Measurements from ENCODE around the gene ZDHHC8. TPM values are rescaled to one million over a fixed set of nuclear protein-coding genes. Genes with fewer than 3 reads are reported as not detected.

The ZDHHC8 gene
- total and polyA plus RNA-seq, 10 of the 15 experiments (the other 5 are each of a cell fraction or from before 2014, with no cell fraction given), result 0.03 to 46.3 (median 5.3) TPM

DNA sequence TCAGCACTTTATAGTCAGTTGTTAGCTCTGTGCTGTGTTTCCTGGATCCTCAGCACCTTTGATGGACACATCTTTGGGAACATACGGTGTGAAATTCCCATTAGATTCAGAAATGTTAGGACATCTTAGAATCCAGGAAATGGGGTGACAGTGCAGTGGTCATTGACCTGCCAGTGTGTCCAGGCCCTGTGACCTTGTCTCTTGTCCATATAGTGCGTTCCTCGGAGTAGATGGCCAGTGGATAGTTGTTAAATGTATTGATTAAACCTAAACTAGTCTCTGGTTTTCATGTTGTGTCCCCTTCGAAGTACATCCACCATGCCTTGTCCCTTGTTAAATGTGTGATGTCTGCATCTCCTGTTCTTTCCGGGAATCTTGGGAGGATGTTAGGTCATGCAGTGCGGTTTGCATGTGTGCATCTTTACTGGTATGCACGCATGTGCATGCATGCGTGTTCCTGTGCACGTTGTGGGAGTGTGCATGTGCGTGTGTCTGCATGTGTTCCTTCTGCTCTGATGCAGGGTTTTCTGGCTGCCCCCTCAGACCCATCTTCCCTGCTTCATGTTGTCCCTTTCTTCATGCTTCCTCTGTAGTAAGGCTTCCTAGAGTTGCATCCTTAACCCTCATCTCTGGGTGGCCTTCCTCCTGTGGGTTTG, 47.6 kb upstream of the ZDHHC8 start:
- no TSS peak for BruUV-seq (replicated peaks)
- intact Hi-C loops (cut with micrococcal nuclease; ENCODE audit: unreplicated experiment), result no loop called here
- H3K36me3 ChIP-seq (ENCODE audit: control insufficient read depth in 2 of 2, insufficient read depth in 2 of 2, low read length in 1 of 2), result peaks cover 11 to 17% of the 10 kb centered on the region in 2 experiments
- H3K4me1 ChIP-seq (ENCODE audit: control insufficient read depth, insufficient read depth, low read length), result peaks cover 8% of the 10 kb centered on the region
- H3K27me3 ChIP-seq (replicated peaks in 1 of 2; ENCODE audit: control insufficient read depth in 2 of 2, insufficient read depth in 2 of 2, low read length in 1 of 2), result no peaks in the 10 kb centered on the region
- in situ Hi-C loops (cut with MboI), result no loop called here
- FAIRE-seq (no peak), DNase-seq (ENCODE audit: low read depth, low spot score) (no peak), ATAC-seq (no peak)
- ChIA-PET RAD21 (ENCODE audit: unreplicated experiment) (no interaction called here), SMC1A (ENCODE audit: uncharacterized antibody, unreplicated experiment) (no interaction called here), POLR2A (interaction anchor here (0.8 kb wide), 1 partner anchor 33 kb away, joined by 3 read pairs; the partner anchor contains the start of gene TRMT2A), CTCF (interaction anchor here (1.1 to 1.2 kb wide), 2 partner anchors 16 to 119 kb away, joined by 3 read pairs; no protein-coding TSS in a partner anchor)
- no peak overlapping the region for H3K9ac ChIP-seq (ENCODE audit: control insufficient read depth, insufficient read depth, low read length)
- H2AFZ ChIP-seq (ENCODE audit: control insufficient read depth, low read depth, low read length), result no peak overlapping the region
- no peaks in the 10 kb centered on the region for H3K9me3 ChIP-seq (replicated peaks; ENCODE audit: control insufficient read depth, insufficient read depth, low read length)
- 96% methylated on average over 10 of the region's 10 CpGs for WGBS (ENCODE audit: insufficient coverage, insufficient replicate concordance, low lambda C conversion rate, missing lambda C conversion rate)
- no peaks in the 10 kb centered on the region for H4K20me1 ChIP-seq (ENCODE audit: control insufficient read depth, insufficient read depth)
- peaks cover 57% of the 10 kb centered on the region for H3K79me2 ChIP-seq (ENCODE audit: control insufficient read depth, insufficient read depth, low read length)
- no peak overlapping the region for H3K27ac ChIP-seq (ENCODE audit: control insufficient read depth, insufficient read depth)
- TF ChIP-seq, protein P1, sequence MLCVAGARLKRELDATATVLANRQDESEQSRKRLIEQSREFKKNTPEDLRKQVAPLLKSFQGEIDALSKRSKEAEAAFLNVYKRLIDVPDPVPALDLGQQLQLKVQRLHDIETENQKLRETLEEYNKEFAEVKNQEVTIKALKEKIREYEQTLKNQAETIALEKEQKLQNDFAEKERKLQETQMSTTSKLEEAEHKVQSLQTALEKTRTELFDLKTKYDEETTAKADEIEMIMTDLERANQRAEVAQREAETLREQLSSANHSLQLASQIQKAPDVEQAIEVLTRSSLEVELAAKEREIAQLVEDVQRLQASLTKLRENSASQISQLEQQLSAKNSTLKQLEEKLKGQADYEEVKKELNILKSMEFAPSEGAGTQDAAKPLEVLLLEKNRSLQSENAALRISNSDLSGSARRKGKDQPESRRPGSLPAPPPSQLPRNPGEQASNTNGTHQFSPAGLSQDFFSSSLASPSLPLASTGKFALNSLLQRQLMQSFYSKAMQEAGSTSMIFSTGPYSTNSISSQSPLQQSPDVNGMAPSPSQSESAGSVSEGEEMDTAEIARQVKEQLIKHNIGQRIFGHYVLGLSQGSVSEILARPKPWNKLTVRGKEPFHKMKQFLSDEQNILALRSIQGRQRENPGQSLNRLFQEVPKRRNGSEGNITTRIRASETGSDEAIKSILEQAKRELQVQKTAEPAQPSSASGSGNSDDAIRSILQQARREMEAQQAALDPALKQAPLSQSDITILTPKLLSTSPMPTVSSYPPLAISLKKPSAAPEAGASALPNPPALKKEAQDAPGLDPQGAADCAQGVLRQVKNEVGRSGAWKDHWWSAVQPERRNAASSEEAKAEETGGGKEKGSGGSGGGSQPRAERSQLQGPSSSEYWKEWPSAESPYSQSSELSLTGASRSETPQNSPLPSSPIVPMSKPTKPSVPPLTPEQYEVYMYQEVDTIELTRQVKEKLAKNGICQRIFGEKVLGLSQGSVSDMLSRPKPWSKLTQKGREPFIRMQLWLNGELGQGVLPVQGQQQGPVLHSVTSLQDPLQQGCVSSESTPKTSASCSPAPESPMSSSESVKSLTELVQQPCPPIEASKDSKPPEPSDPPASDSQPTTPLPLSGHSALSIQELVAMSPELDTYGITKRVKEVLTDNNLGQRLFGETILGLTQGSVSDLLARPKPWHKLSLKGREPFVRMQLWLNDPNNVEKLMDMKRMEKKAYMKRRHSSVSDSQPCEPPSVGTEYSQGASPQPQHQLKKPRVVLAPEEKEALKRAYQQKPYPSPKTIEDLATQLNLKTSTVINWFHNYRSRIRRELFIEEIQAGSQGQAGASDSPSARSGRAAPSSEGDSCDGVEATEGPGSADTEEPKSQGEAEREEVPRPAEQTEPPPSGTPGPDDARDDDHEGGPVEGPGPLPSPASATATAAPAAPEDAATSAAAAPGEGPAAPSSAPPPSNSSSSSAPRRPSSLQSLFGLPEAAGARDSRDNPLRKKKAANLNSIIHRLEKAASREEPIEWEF (IDR thresholded peaks at IDR 0.05; ENCODE audit: insufficient replicate concordance, low read depth, low read length), result no peak
- TF ChIP-seq CBFB (IDR thresholded peaks at IDR 0.05; ENCODE audit: low read depth) (no peak), POLR2A (IDR thresholded peaks at IDR 0.05; ENCODE audit: low read depth, low read length) (no peak), SPI1 (IDR thresholded peaks at IDR 0.05; ENCODE audit: borderline replicate concordance, insufficient read depth, low read depth, low read length) (no peak), NFYA (IDR thresholded peaks at IDR 0.05; ENCODE audit: borderline replicate concordance, low read depth, low read length) (no peak), SUZ12 (IDR thresholded peaks at IDR 0.05; ENCODE audit: unreplicated experiment) (no peak), ZNF207 (IDR thresholded peaks at IDR 0.05; ENCODE audit: borderline replicate concordance) (no peak), MEF2B (IDR thresholded peaks at IDR 0.05; ENCODE audit: partially characterized antibody, poor library complexity, severe bottlenecking) (no peak), SIX5 (IDR thresholded peaks at IDR 0.05; ENCODE audit: low read depth, low read length, severe bottlenecking) (no peak), TCF12 (IDR thresholded peaks at IDR 0.05; ENCODE audit: low read depth, low read length) (no peak), CHD4 (IDR thresholded peaks at IDR 0.05) (no peak), SMARCA5 (IDR thresholded peaks at IDR 0.05) (no peak), GATAD2B (conservative IDR thresholded peaks at IDR 0.05; ENCODE audit: low read depth) (no peak), TAF1 (IDR thresholded peaks at IDR 0.05; ENCODE audit: borderline replicate concordance, low read depth, low read length) (no peak), EZH2 (IDR thresholded peaks at IDR 0.05; ENCODE audit: borderline replicate concordance, control insufficient read depth, low read depth, low read length) (no peak)
- TF ChIP-seq, protein P2, sequence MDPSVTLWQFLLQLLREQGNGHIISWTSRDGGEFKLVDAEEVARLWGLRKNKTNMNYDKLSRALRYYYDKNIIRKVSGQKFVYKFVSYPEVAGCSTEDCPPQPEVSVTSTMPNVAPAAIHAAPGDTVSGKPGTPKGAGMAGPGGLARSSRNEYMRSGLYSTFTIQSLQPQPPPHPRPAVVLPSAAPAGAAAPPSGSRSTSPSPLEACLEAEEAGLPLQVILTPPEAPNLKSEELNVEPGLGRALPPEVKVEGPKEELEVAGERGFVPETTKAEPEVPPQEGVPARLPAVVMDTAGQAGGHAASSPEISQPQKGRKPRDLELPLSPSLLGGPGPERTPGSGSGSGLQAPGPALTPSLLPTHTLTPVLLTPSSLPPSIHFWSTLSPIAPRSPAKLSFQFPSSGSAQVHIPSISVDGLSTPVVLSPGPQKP (IDR thresholded peaks at IDR 0.05; ENCODE audit: low read depth, low read length), result no peak
- TF ChIP-seq, protein P3, sequence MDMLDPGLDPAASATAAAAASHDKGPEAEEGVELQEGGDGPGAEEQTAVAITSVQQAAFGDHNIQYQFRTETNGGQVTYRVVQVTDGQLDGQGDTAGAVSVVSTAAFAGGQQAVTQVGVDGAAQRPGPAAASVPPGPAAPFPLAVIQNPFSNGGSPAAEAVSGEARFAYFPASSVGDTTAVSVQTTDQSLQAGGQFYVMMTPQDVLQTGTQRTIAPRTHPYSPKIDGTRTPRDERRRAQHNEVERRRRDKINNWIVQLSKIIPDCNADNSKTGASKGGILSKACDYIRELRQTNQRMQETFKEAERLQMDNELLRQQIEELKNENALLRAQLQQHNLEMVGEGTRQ (IDR thresholded peaks at IDR 0.05; ENCODE audit: borderline replicate concordance, low read depth, low read length), result no peak
- peak overlapping the region; percentile 22 for H3K4me2 ChIP-seq (ENCODE audit: control insufficient read depth, insufficient read depth)
- peak overlapping the region; percentile 32; the same call in 1 of the 2 replicates for H3K4me3 ChIP-seq

Measured in GM12878 (cell line).